HG02642 (cell line): Measurements from ENCODE around the gene CEBPG.

Experiments used
- ATAC-seq: cut with Tn5 transposase; IDR thresholded peaks from one replicate; pipeline ENCODE4 v1.9.1; 2021; ENCODE audit warnings: mild to moderate bottlenecking; ENCODE audit not compliant: unreplicated experiment, poor library complexity

Gene CEBPG

DNA sequence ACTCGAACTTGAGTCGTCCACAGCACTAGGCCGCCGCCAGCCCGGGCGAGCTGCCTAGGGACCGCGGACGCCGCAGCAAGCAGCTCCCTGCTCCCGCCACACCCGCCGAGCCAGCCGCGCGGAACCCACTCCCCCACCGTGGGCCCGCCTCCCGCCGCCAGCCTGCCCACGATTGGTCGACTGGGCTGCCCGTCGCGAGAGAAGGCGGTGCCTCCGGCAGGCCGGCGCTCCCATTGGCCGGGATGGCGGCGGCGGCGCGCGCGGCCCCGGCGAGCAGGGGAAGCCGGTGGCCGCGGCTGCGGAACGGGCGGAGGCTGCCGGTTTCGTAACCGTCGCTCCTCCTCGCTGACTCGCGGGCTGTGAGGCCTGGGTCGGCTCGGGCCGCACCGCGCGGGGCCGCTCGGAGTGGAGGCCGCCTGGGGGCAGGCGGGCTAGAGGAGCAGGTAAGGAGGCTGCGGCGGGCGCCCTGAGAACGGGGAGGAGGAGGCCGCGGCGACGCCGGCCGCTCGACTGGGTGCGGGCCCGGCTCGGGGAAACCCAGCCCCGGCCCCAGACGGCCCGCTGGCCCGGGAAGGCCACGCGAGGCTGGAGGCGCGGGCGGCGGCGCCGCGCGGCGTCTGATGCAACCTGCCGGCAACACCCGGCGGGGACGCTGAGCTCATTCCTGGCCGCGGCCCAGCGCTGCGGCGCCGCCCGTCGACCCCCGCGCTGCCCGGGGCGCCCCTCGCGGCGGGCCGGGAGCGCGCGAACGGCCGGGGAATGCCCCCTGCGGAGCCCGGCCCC, at the start of gene CEBPG:
TSS of gene CEBPG (plus strand) at position 257 of the 783 bp plus-strand sequence. CDS start 5,531 bp downstream, outside the sequence.
- ATAC-seq = peak; percentile 92

DNA sequence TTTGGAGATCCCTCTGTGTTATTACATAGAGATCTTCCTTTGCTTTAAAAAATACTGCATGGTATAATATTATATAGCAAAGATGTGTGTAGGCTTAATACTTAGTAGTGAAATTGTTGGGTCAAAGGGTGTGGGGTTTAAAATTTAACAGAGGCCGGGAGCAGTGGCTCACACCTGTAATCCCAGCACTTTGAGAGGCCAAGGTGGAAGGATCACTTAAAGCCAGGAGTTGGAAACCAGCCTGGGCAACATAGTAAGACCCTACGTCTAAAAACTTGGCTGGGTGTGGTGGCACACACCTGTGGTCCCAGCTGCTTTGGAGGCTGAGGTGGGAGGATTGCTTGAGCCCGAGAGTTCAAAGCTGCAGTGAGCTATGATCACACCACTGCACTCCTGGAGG, 48.9 kb upstream of the CEBPG start:
- ATAC-seq = no peak

DNA sequence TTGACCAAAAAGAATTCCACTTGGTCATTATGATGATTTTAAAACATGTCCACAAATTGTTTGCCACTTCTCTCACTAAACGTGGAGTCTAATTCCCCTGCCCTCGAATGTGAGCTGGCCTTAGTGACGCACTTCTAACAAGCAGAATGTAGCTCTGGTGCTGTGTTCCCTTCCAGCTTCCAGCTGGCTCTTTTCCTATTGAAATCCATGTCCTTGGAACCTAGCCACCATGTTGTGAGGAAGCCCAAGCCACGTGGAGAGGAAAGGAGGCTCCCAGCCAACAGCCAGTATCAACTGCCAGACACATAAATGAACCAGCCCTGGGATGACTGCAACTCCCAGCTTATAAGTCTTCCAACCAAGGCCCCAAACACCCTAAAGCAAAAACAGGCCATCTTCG, 47.6 kb upstream of the CEBPG start:
- no peak for ATAC-seq

DNA sequence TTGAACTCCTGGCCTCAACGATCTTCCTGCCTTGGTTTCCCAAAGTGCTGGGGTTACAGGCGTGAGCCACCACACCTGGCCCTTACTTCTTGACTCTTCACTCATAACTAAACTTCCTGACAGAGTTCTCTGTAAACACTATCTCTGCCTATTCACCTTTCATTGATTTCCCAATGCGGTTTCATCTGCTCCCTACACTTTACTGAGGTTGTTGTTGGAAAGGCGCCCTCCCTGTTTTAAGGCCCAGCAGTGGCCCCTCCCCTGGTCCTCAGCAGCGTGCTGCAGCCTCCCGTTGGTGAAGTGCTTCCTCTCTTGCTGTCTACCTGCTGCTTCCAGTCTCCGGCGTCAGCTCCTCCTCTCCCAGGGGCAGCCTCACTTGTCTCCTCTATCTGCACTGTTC, 44.4 kb upstream of the CEBPG start:
- no peak for ATAC-seq

DNA sequence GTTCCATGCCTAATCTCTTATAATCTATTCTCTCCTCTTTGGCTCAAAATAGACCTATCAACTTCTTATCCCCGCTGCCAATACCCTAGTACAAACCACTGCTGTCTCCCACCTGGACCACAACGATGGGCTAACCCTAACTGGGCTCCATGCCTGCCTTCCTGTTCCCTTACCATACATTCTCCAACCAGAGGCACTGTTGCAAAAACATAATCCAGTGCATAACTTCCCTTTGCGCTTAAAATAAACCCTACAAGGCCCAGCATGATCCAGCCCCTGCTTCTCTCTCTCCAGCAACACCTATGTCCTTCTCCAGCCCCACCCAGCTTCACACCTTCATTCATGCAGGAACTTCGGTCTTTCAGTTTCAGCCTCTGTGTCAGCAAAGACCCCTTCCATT, 43.8 kb upstream of the CEBPG start:
- no peak for ATAC-seq

DNA sequence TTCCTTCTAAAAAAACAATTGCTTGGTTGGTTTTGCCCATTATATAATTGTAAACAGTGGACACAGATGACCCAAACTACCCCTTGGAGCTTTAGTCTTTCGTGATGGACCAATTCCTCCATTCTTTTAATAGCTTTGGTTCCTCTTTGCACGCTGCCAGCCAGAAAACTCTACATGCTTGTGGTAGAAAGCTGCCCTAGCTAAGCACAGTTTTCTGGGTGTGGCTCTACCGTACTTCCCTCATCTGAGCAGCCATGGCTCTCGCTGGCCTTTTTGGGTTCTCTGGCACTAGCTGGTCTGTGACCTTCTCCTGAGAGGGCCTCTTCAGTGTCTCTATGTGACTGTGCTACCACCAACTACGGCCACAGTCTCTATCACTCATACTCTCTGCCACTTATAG, 41.3 kb upstream of the CEBPG start:
- ATAC-seq = no peak

DNA sequence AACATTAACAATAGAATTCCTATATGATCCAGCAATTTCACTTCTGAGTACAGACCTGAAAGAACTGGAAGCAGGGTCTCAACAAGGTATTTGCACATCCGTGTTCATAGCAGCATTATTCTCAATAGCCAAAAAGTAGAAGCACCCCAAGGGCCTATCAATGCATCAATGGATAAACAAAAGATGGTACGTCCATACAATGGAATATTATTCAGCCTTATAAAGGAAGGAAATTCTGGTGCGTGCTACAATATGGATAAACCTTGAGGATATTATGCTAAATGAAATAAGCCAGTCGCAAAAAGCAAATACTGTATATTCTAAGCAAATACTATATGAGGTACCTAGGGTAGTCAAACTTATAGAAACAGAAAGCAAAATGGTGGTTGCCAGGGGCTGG, 40.4 kb upstream of the CEBPG start:
- ATAC-seq = no peak

DNA sequence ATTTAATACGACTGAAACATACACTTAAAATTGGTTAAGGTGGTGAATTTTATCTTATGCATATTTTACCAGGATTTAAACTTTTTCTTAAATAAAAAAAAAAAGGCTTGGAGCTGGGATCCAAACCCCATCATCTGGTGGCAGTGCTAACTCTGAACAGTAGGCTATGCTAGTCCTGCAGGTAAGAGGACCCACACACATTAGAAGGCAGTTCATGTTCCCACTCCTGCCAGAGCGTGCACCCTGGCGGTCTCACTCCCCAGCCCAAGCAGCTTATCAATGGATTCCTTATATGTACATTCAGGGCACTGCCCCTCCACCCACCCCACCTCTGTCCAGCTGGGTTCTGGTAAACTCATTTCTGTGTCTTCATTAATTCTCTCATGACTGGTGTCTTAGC, 39.9 kb upstream of the CEBPG start:
- no peak for ATAC-seq

DNA sequence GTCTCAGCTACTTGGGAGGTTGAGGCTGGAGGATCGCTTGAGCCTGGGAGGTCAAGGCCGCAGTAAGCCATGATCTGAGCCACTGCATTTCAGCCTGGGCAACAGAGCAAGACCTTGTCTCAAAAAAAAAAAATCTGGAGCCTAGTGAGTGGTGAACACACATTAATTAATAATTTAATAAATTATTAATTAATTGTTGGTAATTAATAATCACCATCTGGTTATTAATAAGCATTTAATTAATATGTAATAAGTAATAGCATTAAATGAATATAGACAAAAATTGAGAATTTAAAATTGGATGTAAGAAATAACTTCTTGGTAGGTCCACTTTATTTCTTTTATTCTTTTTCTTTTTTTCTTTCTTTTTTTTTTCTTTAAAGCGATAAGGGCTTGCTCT, 39.2 kb upstream of the CEBPG start:
- ATAC-seq = no peak

DNA sequence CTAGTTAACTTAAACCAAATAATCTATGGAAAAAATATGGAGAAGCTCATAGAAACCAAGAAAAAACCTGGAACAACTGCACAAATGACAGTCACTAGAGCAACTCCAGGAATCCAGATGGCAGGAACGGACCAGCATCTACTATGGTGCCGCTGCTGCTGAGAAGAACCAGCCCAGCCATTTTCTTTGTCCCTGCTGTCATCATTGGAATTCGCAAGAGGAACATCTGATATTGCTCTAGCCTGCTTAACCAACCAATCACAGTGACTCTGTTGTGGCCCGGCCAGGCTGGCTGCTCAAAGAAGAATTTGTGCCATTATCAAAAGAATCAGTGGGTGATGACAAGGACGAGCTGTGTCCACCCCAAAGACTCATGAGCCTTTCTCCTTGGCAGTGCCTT, 38.1 kb upstream of the CEBPG start:
- no peak for ATAC-seq

DNA sequence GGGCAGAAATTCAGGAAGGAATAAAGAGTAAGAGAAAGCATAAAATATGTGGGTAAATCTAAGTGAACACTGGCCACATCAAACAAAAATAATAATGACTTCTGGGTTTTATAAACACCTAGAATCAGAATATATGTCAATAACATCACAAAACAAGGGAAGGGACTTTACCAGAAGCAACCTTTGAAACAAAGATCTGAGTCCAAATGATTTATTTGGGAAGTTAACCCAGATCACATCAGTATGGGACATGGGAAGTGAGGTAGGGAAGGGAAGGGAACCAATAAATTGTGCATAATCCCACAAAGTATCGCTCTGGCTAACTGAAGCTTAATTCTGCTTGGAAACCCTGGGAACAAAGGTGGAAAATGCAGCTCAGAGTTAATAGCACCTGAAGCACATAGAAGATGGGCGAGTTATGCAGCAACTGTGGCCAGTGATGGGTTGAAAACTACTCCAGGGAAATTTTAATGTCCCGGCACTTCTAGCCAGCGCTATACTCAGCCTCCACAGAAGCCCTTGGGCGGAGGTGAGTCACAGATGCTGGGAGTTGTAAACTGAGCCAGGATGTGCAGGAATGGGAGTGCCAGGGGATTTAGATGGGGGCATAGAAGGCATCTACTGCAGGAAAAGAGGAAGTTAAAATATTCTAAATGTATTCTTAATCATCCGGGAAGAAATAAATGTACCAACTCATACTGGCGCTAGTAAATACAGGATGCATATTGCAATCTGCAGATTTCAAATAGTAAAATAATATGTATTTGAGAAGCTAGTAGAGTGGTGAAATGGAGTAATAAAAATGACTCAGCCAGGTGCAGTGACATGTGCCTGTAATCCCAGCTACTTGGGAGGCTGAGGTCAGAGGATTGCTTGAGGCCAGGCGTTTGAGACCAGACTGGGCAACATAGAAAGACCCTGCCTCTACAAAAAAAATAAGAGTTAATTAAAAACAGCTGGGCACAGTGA, 34.2 kb upstream of the CEBPG start:
- ATAC-seq = no peak

DNA sequence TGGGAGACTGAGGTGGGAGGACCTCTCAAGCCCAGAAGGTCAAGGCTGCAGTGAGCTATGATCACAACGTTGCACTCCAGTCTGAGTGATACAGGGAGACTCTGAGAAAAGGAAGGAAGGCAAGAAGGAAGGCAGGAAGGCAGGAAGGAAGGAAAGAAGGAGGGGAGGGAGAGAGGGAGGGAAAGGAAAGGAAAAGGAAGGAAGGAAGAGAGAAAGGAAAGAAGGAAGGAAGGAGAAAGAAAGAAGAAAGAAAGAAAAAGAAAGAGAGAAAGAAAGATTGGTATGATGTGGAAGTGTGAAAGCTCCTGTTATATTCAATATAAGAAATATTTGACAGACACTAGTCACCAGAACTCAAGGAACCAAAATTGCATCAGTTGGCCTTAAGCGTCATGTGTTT, 32.5 kb upstream of the CEBPG start:
- ATAC-seq = no peak

DNA sequence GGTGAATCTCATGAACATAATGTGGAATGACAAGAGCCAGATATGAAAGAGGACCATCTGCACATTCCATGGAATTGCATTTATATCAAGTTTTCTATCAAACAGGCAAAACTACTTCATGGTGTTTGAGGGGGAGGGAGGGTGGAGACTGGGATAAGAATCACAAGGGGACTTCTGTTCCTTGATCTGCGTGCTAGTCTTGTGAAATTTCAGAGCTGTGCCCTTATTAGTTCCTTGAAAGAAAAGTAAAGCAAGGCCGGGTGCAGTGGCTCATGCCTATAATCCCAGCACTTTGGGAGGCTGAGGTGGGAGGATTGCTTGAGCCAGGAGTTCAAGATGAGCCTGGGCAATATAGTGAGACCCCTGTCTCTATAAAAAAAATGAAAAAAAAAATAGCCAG, 30.2 kb upstream of the CEBPG start:
- no peak for ATAC-seq

DNA sequence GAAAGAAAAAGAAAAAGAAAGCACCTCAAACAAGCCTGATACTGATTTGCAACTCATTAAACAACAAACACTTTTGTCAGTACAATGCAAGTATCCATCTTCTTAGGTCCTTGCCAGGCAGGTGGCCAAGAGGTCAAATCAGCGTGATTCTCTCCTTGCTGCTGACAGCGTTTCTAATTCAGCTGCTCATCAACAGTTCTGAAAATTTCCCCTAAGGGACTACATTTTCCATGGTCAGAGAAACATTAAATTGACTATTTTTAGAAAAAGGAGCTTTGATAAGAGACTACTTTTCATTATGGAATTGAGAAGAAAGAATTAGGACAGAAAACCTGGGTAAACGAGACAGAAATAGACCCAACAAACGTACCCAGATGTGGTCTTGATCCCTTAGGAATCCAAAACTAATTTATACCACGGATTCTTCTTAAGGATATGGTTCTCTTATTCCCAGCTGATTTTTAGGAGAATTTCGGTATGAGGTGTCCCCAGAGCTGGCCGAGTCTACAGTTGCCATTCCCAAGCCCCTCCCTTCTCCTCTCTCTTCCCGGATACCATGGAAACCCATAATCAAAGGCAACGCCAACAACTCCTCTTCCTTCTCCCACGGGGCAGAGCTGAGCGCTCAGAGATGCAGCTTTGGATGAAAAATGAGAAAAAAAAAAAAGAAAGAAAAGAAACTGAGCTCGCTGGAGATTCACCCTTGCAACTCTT, 29.5 kb upstream of the CEBPG start:
- no peak for ATAC-seq

DNA sequence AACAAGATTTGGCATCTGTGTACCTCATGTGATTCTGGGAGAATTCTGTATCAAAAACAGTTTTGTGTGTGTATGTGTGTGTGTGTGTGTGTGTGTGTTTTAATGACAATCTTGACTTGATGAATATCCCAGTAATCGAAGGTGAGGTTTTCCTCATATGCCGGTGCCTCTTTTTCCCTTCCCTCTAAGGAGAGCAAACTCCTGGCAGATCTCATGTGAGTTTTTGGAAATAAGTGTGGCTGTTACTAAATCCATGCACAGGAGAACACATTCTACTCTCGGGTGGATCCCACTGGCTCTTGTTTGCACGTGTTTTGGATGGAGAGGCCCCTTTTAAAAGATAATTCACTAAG, 29.0 kb upstream of the CEBPG start:
- no peak for ATAC-seq

DNA sequence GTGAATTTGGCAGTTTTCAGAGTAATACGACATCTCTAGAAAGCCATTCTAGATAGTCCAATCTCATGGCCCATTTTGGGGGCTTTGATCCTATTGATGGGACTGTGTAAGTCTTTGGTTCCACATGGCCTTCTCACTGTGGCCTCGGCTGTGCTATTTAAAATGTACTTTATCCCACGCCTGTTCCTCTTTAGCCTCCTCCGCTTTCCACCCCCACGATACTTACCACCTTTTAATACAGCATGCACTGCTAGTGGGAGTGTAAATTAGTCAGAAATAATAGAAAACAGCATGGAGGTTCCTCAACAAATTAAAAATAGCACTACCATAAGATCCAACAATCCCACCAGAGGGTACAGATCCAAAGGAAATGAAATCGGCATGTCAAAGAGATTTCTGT, 28.3 kb upstream of the CEBPG start:
- no peak for ATAC-seq

DNA sequence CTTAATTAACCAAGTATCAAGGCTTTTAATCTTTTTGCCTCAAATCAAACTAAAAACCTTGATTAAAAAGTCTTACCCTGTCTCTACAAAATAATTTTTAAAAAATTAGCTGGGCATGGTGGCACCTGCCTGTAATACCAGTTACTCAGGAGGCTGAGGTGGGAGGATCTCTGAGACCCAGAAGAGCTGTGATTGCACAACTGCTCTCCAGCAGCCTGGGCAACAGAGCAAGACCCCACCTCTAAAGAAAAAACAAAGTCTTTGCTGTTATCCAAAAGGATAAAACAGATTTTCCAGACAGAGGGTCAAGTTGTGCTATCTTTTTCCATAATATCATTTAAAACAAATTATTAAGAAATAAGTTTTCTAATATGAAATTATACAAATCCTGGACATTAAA, 26.8 kb upstream of the CEBPG start:
- ATAC-seq = no peak

DNA sequence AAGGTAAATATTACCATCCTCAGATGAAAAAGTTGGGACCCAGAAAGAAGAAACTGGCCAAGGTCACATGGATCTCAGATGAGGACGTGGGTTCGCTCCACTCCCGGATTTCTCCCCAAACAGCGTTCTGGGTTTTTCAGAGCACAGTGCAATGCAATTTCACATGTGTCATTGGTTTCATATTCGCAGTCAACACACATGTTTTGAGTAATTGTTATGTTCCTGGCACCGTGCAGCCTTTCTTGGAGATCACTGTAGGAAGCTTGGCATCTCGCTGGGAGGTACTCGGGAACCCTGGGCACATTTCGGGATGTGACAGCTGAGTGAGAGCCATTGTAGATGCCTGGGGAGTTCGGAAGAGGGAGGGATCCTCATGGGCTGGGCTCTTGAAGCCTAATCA, 26.2 kb upstream of the CEBPG start:
- ATAC-seq = no peak

DNA sequence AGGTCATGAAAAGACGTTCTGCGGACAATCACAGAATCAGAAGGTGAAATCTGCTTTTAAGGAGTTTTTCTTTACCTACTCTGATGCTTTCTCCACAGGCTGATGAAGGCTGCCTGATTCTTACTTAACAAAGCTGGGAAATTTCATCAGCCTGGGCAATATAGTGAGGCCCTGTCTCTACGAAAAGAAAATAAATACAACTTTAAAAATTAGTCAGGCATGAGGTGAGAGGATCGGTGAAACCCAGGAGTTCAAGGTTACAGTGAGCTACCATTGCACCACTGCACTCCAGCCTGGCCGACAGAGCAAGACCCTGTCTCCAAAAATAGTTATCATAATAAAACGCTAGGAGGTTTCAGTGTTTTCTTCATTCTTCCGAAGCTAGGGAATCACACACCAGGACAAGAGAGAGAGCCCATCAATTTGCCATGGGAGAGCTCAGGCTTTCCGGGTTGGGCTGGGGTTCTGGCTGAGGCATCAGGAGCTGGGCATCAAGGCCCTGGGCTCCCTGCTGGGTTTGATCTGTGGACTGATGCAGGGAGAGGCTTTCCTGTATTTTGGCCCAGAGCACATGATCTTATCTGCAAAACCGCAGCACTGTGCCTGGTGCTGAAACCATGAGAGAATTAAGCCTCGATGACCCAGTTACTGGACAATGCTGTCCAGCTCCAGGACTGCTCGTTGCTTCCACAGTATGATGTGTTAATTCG, 25.1 kb upstream of the CEBPG start:
- ATAC-seq = no peak
